ENCODE results near the gene NDFIP2. TPM values are rescaled to one million over a fixed set of nuclear protein-coding genes. Genes with fewer than 3 reads are reported as not detected.

NDFIP2 gene
- total and polyA plus RNA-seq, 8 donors: 34.1 to 46.3 (median 36.2) TPM

- H3K27ac ChIP-seq: no peak overlapping the region
- intact Hi-C loops (cut with DNase I): no loop called here
- no peaks in the 10 kb centered on the region for H3K36me3 ChIP-seq
- DNase-seq (no peak), ATAC-seq (no peak)
- TF ChIP-seq CTCF (IDR thresholded peaks at IDR 0.05): no peak
- no peak overlapping the region for H3K4me3 ChIP-seq
- H3K27me3 ChIP-seq: no peaks in the 10 kb centered on the region
- peaks cover 0 to 8% of the 10 kb centered on the region in 2 donors for H3K9me3 ChIP-seq
- H3K4me1 ChIP-seq: no peaks in the 10 kb centered on the region
These were observed 122.0 kb downstream of the NDFIP2 start for GRCh38 chr13:79602936-79603335.

GRCh38 chr13:79604752-79605151, 123.8 kb downstream of the NDFIP2 start:
- Histone ChIP-seq H3K36me3 (no peaks in the 10 kb centered on the region), H3K27me3 (no peaks in the 10 kb centered on the region), H3K9me3 (peaks cover 0 to 8% of the 10 kb centered on the region in 2 donors), H3K4me3 (no peak overlapping the region), H3K4me1 (no peaks in the 10 kb centered on the region), H3K27ac (no peak overlapping the region)
- TF ChIP-seq CTCF (IDR thresholded peaks at IDR 0.05): no peak
- intact Hi-C loops (cut with DNase I): no loop called here
- peak; percentile 66 for ATAC-seq
- no peak for DNase-seq

Other genes with a start within 250 kb of the NDFIP2 start
- gene RBM26, start 74.9 kb upstream of the NDFIP2 start, total RNA-seq: 10 to 100 TPM; 29.0 to 39.5 TPM
- 100 to 1,000 TPM in 5 of 6 donors, 10 to 100 TPM in 1; 99.6 to 115 (median 110) TPM for gene RBM26, start 74.9 kb upstream of the NDFIP2 start, polyA plus RNA-seq (ENCODE audit: insufficient read length in 6 of 6)